ENCODE data around the gene BIRC3.
A peak's percentile ranks its signal among the peaks of the same experiment; 100 is the strongest.
"Not testable (repeated sequence)": the region's sequence is repeated elsewhere in the genome, so short reads cannot be mapped to it uniquely, and the experiment has no call there.

BIRC3 gene

GRCh38 chr11:102330231-102330630, 12.9 kb downstream of the BIRC3 start:
- no peak for DNase-seq

GRCh38 chr11:102331341-102331740, 14.1 kb downstream of the BIRC3 start:
- no peak for DNase-seq

DNA sequence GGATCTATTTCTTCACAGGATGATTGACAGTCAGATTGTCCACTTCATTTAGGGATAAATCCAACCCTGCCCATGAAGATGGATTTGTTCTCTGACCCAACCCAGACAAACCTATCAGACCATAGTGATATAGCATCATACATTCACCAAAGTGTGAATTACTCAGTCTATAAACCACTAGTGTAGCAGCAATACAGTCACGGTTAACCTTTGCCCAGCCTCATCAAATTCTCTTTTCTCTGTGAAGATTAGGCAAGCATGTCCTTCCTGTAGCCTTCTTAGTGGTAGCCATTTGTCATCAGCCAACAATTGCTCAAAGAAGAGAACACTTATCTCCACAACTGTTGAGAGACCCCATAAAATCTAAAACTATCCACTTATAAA, 15.3 kb downstream of the BIRC3 start:
- no peak for DNase-seq

DNA sequence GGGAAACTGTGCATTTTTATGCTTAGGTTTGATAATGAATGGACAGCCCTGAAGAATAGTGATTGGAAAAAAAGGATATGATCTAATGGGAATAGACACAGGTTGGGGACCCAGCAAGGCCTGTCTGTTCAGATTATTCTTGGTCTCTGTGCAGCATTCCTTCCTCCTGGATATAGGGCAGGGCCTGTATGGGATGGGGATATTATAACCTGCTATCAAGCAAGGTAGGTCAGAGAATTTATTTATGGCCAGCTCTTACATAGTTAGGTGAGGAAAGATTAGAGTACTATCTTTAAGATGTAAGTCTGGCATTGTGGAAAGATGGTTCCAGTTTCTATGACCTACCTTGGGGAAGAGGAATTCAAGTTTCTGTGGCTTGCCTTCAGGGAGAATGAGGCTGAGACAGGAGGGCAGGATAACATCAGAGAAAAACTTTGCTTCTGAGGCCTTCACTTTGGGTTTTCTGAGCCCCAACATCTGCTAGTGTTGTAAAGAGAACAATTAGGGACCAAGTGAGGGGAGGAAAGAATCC, 21.3 kb downstream of the BIRC3 start:
- no peak for DNase-seq

GRCh38 chr11:102341311-102341710, 24.0 kb downstream of the BIRC3 start:
- not testable (repeated sequence) for DNase-seq

DNA sequence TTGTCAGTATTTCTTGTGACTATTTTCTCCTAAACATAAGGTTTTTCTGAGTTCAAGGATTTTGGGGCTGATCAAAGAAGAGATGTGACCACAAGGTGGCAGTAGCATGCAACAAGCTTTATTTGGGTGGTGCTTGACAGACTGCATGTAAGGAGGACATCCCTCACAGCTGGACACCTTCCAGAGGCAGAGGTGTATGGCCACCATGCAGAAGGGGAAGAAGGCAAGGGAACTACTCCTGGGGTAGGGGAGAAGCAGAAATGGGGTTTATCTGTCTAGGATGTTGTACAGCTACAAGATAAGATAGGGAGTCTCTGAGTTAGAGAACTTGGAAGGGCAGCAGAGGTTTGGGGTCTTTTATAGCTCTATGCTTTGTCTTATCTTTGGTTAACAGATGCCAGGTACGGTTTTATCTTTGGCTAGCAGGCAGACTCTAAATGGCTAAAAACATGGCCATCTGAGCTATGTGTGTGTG, 24.6 kb downstream of the BIRC3 start:
- peak; percentile 79 for DNase-seq

- DNase-seq = no peak
Observed at GRCh38 chr11:102343809-102344208, 26.5 kb downstream of the BIRC3 start.

GRCh38 chr11:102345904-102346303, 28.6 kb downstream of the BIRC3 start:
- DNase-seq = peak; percentile 2

DNA sequence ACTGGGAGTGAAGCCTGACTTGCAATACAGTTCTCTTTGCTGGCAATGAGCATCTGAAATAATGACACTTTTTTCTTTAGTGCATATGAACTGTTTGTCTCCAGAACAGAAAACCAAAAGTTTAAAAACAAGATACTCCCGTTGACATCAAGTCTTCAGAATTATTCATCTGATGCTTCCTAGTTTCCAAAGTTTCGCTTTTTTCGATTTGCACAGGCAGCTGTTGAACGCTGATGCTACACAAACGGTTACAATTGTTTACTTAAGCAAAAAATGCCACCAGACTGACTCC, 29.1 kb downstream of the BIRC3 start:
- DNase-seq = no peak

GRCh38 chr11:102346748-102347461, 29.6 kb downstream of the BIRC3 start, which contains the start of gene BIRC2:
BIRC2 (plus strand) TSS chr11:102347214; CDS start chr11:102349855, 2,641 bp downstream.
- DNase-seq = peak; percentile 97

DNA sequence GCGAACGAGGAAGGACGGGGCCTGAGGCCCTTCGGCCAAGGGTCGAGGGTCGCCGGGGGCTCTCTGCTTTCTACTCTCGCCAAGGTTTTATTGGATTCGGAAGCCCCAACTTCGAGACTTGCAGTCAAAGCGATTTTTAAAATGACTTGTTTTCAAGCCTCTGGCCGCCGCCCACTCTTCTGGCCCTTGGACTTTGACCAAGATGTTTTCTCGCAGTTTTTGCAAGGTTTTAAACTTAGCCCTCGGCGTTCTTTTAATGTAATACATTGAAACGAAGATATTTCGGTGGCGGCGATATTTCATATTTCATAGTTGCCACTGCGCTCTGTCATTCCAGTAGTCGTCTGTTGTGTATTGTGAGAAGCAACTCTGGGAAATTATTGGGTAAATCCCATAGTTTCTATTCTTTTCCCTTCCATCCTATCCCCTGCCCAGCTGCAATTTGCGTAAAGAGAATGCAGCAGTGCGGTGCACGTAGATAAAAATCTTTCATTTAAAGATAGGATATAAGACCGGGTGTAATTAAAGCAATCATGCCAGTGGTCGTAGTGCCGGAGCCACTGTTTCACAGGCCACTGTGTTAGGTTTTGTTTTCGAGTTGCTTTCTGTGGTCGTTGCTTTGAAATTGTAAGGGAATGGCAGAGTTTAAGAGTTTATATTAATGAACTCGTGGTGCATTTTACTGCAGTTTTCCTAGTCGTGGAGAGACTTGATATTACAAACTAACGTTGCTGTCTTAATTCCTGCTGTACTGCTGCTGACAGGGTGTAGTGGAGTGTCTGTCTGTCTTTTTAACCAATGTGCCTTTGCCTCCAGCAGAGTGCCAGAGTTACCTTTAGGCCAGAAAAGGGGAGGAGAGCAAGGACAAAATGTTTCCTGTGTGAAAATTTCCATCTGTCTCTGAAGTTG, 30.4 kb downstream of the BIRC3 start:
- DNase-seq = peak; percentile 62

GRCh38 chr11:102357116-102357515, 39.8 kb downstream of the BIRC3 start:
- no peak for DNase-seq

- DNase-seq = no peak
Observed at GRCh38 chr11:102359372-102359771, 42.1 kb downstream of the BIRC3 start.

- no peak for DNase-seq
Observed at GRCh38 chr11:102360681-102361080, 43.4 kb downstream of the BIRC3 start.

GRCh38 chr11:102361086-102362031, 44.1 kb downstream of the BIRC3 start:
- DNase-seq = no peak

DNA sequence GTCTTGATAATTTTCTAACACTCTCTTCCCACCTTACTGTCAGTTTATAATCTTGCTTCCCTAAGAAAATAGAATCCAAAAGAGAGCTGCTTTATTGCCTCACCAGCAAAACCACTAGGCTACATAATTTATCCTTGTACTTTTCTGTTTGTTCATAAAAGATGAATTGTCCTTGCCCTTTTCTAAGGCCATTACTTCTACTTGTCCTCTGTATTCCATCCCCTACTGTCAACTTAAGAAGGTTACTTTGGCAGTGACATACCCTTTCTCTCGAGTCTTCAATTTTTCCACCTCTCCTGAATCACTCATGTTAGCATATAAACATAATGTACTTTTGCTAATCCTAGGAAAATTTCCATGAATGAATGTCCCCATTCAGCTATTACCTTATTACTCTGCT, 47.7 kb downstream of the BIRC3 start:
- no peak for DNase-seq

DNA sequence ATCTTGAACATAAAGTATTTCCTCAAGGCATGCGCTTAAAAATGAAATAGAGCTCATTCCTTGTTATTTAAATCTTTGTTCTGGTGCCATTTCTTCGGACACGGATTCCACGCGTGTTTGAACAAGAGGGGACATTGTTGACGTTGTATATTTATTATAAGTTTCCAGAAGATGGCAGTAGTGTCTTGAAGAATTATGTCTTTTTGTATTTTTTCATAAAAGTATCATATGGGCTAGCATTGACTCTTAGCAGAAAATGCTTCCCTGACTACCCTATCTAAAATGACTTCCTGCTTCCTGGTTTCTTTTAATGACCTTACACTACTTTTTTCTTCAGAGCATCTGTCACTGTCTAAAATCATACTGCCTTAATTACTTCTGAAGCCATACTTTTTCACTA, 50.1 kb downstream of the BIRC3 start:
- DNase-seq = no peak

DNA sequence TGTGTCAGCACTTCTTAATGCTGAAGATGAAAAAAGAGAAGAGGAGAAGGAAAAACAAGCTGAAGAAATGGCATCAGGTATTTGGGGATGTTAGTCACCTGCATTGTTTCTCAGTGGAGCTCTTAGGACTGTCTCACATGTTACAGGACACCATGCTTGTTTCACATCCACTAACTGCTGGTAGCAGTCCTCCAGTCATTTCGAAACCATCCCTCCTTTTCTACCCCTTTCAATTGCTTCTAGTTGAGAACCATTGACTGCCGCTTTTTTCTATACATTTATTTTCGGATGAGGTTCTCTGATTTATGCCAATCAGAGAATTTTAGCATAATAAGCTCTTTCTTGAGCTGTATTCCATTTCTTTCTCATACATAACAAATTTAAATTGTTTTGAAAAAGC, 51.2 kb downstream of the BIRC3 start:
- DNase-seq = no peak

GRCh38 chr11:102374633-102375424, 57.5 kb downstream of the BIRC3 start:
- not testable (repeated sequence) for DNase-seq

- DNase-seq = no peak
Observed at GRCh38 chr11:102375720-102376399, 58.6 kb downstream of the BIRC3 start.

DNA sequence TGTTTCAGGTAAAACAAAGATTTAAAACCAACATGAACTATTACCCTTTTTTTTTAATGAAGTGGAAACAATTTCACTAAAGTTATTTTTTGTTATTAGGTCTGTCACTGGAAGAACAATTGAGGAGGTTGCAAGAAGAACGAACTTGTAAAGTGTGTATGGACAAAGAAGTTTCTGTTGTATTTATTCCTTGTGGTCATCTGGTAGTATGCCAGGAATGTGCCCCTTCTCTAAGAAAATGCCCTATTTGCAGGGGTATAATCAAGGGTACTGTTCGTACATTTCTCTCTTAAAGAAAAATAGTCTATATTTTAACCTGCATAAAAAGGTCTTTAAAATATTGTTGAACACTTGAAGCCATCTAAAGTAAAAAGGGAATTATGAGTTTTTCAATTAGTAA, 60.6 kb downstream of the BIRC3 start:
- DNase-seq = no peak

Measured in retina (tissue), 1 donor.